OCI-LY3 (cell line): Measurements from ENCODE around the gene PRDM16.

ENCODE experiments used
- H2AFZ ChIP-seq: fragments of 200-600, 300-600 bp; shearing (Covaris generic); 2 replicates; pipeline ENCODE4 v1.6.0; 2014; ENCODE audit warnings: antibody characterized with exemption, low read depth, low read length
- H3K27ac ChIP-seq: fragments of 200-600, 300-600 bp; sonication (generic); 2 replicates; pipeline ENCODE4 v1.5.1; 2014; ENCODE audit warnings: mild to moderate bottlenecking, low read length, moderate library complexity, mixed read lengths
- H3K27me3 ChIP-seq: fragments of 200-600, 300-600 bp; sonication (generic); 2 replicates; pipeline ENCODE4 v1.6.1; 2014; ENCODE audit warnings: low read depth, low read length, mixed read lengths
- H3K36me3 ChIP-seq: fragments of 200-600, 300-600 bp; sonication (generic); replicated peaks from 2 replicates; pipeline ENCODE3; 2014; ENCODE audit warnings: low read depth, low read length, mixed read lengths
- H3K4me1 ChIP-seq: fragments of 300-600, 200-600 bp; sonication (generic); 2 replicates; pipeline ENCODE4 v1.6.1; 2014; ENCODE audit warnings: low read length, mixed read lengths
- H3K4me2 ChIP-seq: fragments of 200-600, 300-600 bp; sonication (generic); 2 replicates; pipeline ENCODE4 v1.6.1; 2014; ENCODE audit warnings: low read length, mixed read lengths
- H3K4me3 ChIP-seq: fragments of 300-600, 200-600 bp; sonication (generic); 2 replicates; pipeline ENCODE4 v1.5.1; 2014; ENCODE audit warnings: antibody characterized with exemption, mild to moderate bottlenecking, low read length, moderate library complexity
- H3K79me2 ChIP-seq: fragments of 300-600, 200-600 bp; shearing (Covaris generic); 2 replicates; pipeline ENCODE4 v1.6.1; 2014; ENCODE audit warnings: mild to moderate bottlenecking, low read length, mixed read lengths
- H3K9ac ChIP-seq: fragments of 300-600, 200-600 bp; shearing (Covaris generic); 2 replicates; pipeline ENCODE4 v1.6.0; 2014; ENCODE audit warnings: mild to moderate bottlenecking, low read length, moderate library complexity
- H3K9me3 ChIP-seq: fragments of 200-600, 300-600 bp; shearing (Covaris generic); 2 replicates; pipeline ENCODE4 v1.6.1; 2014; ENCODE audit warnings: low read length, mixed read lengths; ENCODE audit not compliant: insufficient read depth
- H4K20me1 ChIP-seq: fragments of 200-600, 300-600 bp; sonication (generic); 2 replicates; pipeline ENCODE4 v1.6.1; 2016; ENCODE audit warnings: low read length, mixed read lengths; ENCODE audit not compliant: insufficient read depth
- CTCF ChIP-seq: fragments of 200-600, 300-600 bp; sonication (generic); IDR thresholded peaks from 2 replicates; pipeline ENCODE4 v1.5.1; 2014; ENCODE audit warnings: antibody characterized with exemption, low read length, low read depth
- EZH2phosphoT487 ChIP-seq: fragments of 200-600 bp; shearing (Covaris generic); IDR thresholded peaks from 2 replicates; pipeline ENCODE4 v1.6.1; 2018; ENCODE audit warnings: antibody characterized with exemption, mixed run types, low read depth

Gene PRDM16

GRCh38 chr1:3245768-3246167 lies 176.8 kb downstream of the PRDM16 start:
- no peaks in the 10 kb centered on the region for H3K36me3 ChIP-seq
- H3K4me3 ChIP-seq: no peak overlapping the region
- H3K9ac ChIP-seq: no peak overlapping the region
- no peak overlapping the region for H3K27ac ChIP-seq
- no peaks in the 10 kb centered on the region for H3K9me3 ChIP-seq
- H3K27me3 ChIP-seq: no peaks in the 10 kb centered on the region
- H3K4me2 ChIP-seq: no peak overlapping the region
- no peak overlapping the region for H2AFZ ChIP-seq
- TF ChIP-seq EZH2phosphoT487: no peak
- TF ChIP-seq CTCF: no peak
- no peaks in the 10 kb centered on the region for H3K4me1 ChIP-seq
- no peaks in the 10 kb centered on the region for H3K79me2 ChIP-seq
- no peaks in the 10 kb centered on the region for H4K20me1 ChIP-seq

- no peaks in the 10 kb centered on the region for H3K36me3 ChIP-seq
- H2AFZ ChIP-seq: no peak overlapping the region
- H3K27me3 ChIP-seq: no peaks in the 10 kb centered on the region
- no peak overlapping the region for H3K4me2 ChIP-seq
- TF ChIP-seq CTCF (no peak), EZH2phosphoT487 (no peak)
- no peaks in the 10 kb centered on the region for H3K79me2 ChIP-seq
- H3K4me1 ChIP-seq: no peaks in the 10 kb centered on the region
- H3K9ac ChIP-seq: no peak overlapping the region
- H3K27ac ChIP-seq: no peak overlapping the region
- no peaks in the 10 kb centered on the region for H3K9me3 ChIP-seq
- H3K4me3 ChIP-seq: no peak overlapping the region
- H4K20me1 ChIP-seq: no peaks in the 10 kb centered on the region
Measured at GRCh38 chr1:3246251-3246650, 177.2 kb downstream of the PRDM16 start.

DNA sequence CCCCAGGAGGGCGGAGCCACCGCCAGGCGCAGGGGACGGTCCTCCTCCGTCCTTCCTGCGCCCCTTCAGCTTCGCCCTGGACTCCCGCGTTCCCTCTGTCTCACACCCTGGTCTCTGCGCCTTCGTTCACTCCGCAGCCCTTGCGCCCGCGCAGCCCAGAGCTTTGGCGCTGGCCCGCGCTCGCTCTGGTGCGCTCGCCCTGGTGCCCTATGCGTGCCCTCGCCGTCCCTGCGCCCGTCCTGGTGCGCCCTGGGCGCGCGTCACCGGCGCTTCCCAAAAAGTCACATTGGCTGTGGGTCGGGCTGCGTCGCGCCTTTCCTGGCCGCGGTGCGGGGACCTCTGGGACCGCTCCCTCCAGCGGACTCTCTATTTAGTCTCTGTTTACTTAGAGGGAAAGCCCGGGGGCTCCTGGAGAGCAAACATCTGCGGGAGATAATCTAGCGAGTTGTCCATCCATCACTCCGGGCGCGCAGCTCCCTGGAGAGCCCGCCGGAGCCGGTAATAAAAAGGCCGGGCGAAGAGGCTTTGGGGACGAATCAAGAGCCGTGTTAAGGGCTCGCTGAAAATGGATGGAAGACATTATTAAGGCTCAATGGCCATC lies 178.6 kb downstream of the PRDM16 start:
- H4K20me1 ChIP-seq: no peaks in the 10 kb centered on the region
- H3K9ac ChIP-seq: no peak overlapping the region
- H3K4me3 ChIP-seq: no peak overlapping the region
- H3K4me2 ChIP-seq: no peak overlapping the region
- no peaks in the 10 kb centered on the region for H3K27me3 ChIP-seq
- H3K9me3 ChIP-seq: no peaks in the 10 kb centered on the region
- no peak overlapping the region for H2AFZ ChIP-seq
- no peak for TF ChIP-seq EZH2phosphoT487
- TF ChIP-seq CTCF: no peak
- H3K4me1 ChIP-seq: no peaks in the 10 kb centered on the region
- no peaks in the 10 kb centered on the region for H3K79me2 ChIP-seq
- no peaks in the 10 kb centered on the region for H3K36me3 ChIP-seq
- no peak overlapping the region for H3K27ac ChIP-seq

GRCh38 chr1:3248155-3249141 lies 179.4 kb downstream of the PRDM16 start:
- no peaks in the 10 kb centered on the region for H3K4me1 ChIP-seq
- no peaks in the 10 kb centered on the region for H3K27me3 ChIP-seq

More at GRCh38 chr1:3248155-3249141, 179.4 kb downstream of the PRDM16 start:
- no peak overlapping the region for H3K27ac ChIP-seq
- no peak for TF ChIP-seq CTCF
- TF ChIP-seq EZH2phosphoT487: no peak
- H4K20me1 ChIP-seq: no peaks in the 10 kb centered on the region
- no peak overlapping the region for H3K4me3 ChIP-seq
- no peak overlapping the region for H3K4me2 ChIP-seq
- no peaks in the 10 kb centered on the region for H3K79me2 ChIP-seq
- no peaks in the 10 kb centered on the region for H3K9me3 ChIP-seq
- H3K9ac ChIP-seq: no peak overlapping the region
- no peaks in the 10 kb centered on the region for H3K36me3 ChIP-seq
- H2AFZ ChIP-seq: no peak overlapping the region
